ENCODE data around the gene CD27.

GRCh38 chr12:6396031-6396430, 48.7 kb upstream of the CD27 start:
- no peak for TF ChIP-seq POLR2A (IDR thresholded peaks at IDR 0.05)
- TF ChIP-seq, protein P1, sequence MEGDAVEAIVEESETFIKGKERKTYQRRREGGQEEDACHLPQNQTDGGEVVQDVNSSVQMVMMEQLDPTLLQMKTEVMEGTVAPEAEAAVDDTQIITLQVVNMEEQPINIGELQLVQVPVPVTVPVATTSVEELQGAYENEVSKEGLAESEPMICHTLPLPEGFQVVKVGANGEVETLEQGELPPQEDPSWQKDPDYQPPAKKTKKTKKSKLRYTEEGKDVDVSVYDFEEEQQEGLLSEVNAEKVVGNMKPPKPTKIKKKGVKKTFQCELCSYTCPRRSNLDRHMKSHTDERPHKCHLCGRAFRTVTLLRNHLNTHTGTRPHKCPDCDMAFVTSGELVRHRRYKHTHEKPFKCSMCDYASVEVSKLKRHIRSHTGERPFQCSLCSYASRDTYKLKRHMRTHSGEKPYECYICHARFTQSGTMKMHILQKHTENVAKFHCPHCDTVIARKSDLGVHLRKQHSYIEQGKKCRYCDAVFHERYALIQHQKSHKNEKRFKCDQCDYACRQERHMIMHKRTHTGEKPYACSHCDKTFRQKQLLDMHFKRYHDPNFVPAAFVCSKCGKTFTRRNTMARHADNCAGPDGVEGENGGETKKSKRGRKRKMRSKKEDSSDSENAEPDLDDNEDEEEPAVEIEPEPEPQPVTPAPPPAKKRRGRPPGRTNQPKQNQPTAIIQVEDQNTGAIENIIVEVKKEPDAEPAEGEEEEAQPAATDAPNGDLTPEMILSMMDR (IDR thresholded peaks at IDR 0.05): no peak

All from body of pancreas (tissue), 4 donors.